Memory B cell (primary cell): ENCODE measurements around the gene ITGB8.

Source experiments
- ATAC-seq: fragments of 150-1000 bp; cut with Tn5 transposase; 2 replicates; pipeline ENCODE4 v1.10.0; 2021; ENCODE audit warnings: low read depth, mild to moderate bottlenecking, moderate library complexity
- DNase-seq, 2 donors: peaks; one replicate each; pipeline ENCODE4 v3.0.0; 2022; ENCODE audit warnings: low spot score in 2 of 2
- H3K27ac Mint-ChIP-seq: one replicate; pipeline ENCODE4 v1.8.0; 2022; ENCODE audit warnings: mild to moderate bottlenecking, moderate library complexity, mixed read lengths
- H3K27me3 Mint-ChIP-seq: one replicate; pipeline ENCODE4 v1.8.0; 2022; ENCODE audit warnings: mixed read lengths
- H3K36me3 Mint-ChIP-seq: one replicate; pipeline ENCODE4 v1.8.0; 2022; ENCODE audit warnings: mild to moderate bottlenecking, mixed read lengths
- H3K4me1 Mint-ChIP-seq: one replicate; pipeline ENCODE4 v1.8.0; 2022; ENCODE audit warnings: mixed read lengths
- H3K4me3 Mint-ChIP-seq: one replicate; pipeline ENCODE4 v1.8.0; 2022; ENCODE audit warnings: mild to moderate bottlenecking, moderate library complexity, mixed read lengths
- H3K9me3 Mint-ChIP-seq: one replicate; pipeline ENCODE4 v1.8.0; 2022; ENCODE audit warnings: mixed read lengths

The ITGB8 gene

GRCh38 chr7:20444030-20444800 lies 113.5 kb downstream of the ITGB8 start:
- peaks cover 9% of the 10 kb centered on the region for H3K27me3 Mint-ChIP-seq
- ATAC-seq = no peak
- no peak overlapping the region for H3K4me3 Mint-ChIP-seq
- DNase-seq = no peak
- no peaks in the 10 kb centered on the region for H3K9me3 Mint-ChIP-seq
- H3K27ac Mint-ChIP-seq = no peak overlapping the region
- no peaks in the 10 kb centered on the region for H3K4me1 Mint-ChIP-seq
- H3K36me3 Mint-ChIP-seq = no peaks in the 10 kb centered on the region

GRCh38 chr7:20447021-20447650 lies 116.4 kb downstream of the ITGB8 start:
- Mint-ChIP-seq H3K4me3 (no peak overlapping the region), H3K27ac (no peak overlapping the region), H3K4me1 (no peaks in the 10 kb centered on the region), H3K9me3 (no peaks in the 10 kb centered on the region), H3K36me3 (no peaks in the 10 kb centered on the region), H3K27me3 (peaks cover 4% of the 10 kb centered on the region)
- DNase-seq (no peak), ATAC-seq (no peak)

GRCh38 chr7:20449176-20449575 lies 118.5 kb downstream of the ITGB8 start:
- DNase-seq (no peak), ATAC-seq (no peak)
- H3K36me3 Mint-ChIP-seq = no peaks in the 10 kb centered on the region
- H3K4me1 Mint-ChIP-seq = no peaks in the 10 kb centered on the region
- peaks cover 4% of the 10 kb centered on the region for H3K27me3 Mint-ChIP-seq
- H3K4me3 Mint-ChIP-seq = no peak overlapping the region
- no peak overlapping the region for H3K27ac Mint-ChIP-seq
- no peaks in the 10 kb centered on the region for H3K9me3 Mint-ChIP-seq

- Mint-ChIP-seq H3K4me1 (no peaks in the 10 kb centered on the region), H3K4me3 (no peak overlapping the region), H3K27me3 (peaks cover 2% of the 10 kb centered on the region), H3K36me3 (no peaks in the 10 kb centered on the region), H3K9me3 (no peaks in the 10 kb centered on the region), H3K27ac (no peak overlapping the region)
- DNase-seq (no peak), ATAC-seq (no peak)
Measured at GRCh38 chr7:20450536-20450935, 119.8 kb downstream of the ITGB8 start.

- H3K27me3 Mint-ChIP-seq = peaks cover 3% of the 10 kb centered on the region
- H3K4me1 Mint-ChIP-seq = no peaks in the 10 kb centered on the region
- no peak overlapping the region for H3K27ac Mint-ChIP-seq
- H3K4me3 Mint-ChIP-seq = no peak overlapping the region
- ATAC-seq = no peak
- H3K9me3 Mint-ChIP-seq = peaks cover 2% of the 10 kb centered on the region
- no peaks in the 10 kb centered on the region for H3K36me3 Mint-ChIP-seq
- no peak for DNase-seq
Measured at GRCh38 chr7:20454202-20454601, 123.5 kb downstream of the ITGB8 start.

GRCh38 chr7:20456701-20457100 lies 126.0 kb downstream of the ITGB8 start:
- Mint-ChIP-seq H3K27ac (no peak overlapping the region), H3K27me3 (peaks cover 5% of the 10 kb centered on the region), H3K9me3 (peaks cover 2% of the 10 kb centered on the region), H3K36me3 (no peaks in the 10 kb centered on the region), H3K4me1 (no peaks in the 10 kb centered on the region), H3K4me3 (no peak overlapping the region)
- ATAC-seq (no peak), DNase-seq (no peak)

GRCh38 chr7:20458521-20458920 lies 127.8 kb downstream of the ITGB8 start:
- H3K27me3 Mint-ChIP-seq = peaks cover 5% of the 10 kb centered on the region
- no peak overlapping the region for H3K27ac Mint-ChIP-seq
- no peaks in the 10 kb centered on the region for H3K36me3 Mint-ChIP-seq
- H3K4me3 Mint-ChIP-seq = no peak overlapping the region
- peaks cover 2% of the 10 kb centered on the region for H3K9me3 Mint-ChIP-seq
- no peaks in the 10 kb centered on the region for H3K4me1 Mint-ChIP-seq
- ATAC-seq = no peak
- no peak for DNase-seq

- Mint-ChIP-seq H3K4me1 (no peaks in the 10 kb centered on the region), H3K27ac (no peak overlapping the region), H3K27me3 (peaks cover 5% of the 10 kb centered on the region), H3K9me3 (peaks cover 2% of the 10 kb centered on the region), H3K36me3 (no peaks in the 10 kb centered on the region), H3K4me3 (no peak overlapping the region)
- ATAC-seq (no peak), DNase-seq (no peak)
Measured at GRCh38 chr7:20459419-20459818, 128.7 kb downstream of the ITGB8 start.

GRCh38 chr7:20464891-20465290 lies 134.2 kb downstream of the ITGB8 start:
- H3K36me3 Mint-ChIP-seq = no peaks in the 10 kb centered on the region
- H3K4me1 Mint-ChIP-seq = no peaks in the 10 kb centered on the region
- H3K27me3 Mint-ChIP-seq = peaks cover 2% of the 10 kb centered on the region
- ATAC-seq (no peak), DNase-seq (no peak)
- H3K9me3 Mint-ChIP-seq = no peaks in the 10 kb centered on the region
- no peak overlapping the region for H3K27ac Mint-ChIP-seq
- H3K4me3 Mint-ChIP-seq = no peak overlapping the region
